HepG2 (cell line): ENCODE results near the gene DNPEP. TPM values are rescaled to one million over a fixed set of nuclear protein-coding genes. Genes with fewer than 3 reads are reported as not detected.
A peak's percentile ranks its signal among the peaks of the same experiment; 100 is the strongest.

Experiments used
- AGO1 ChIP-seq: fragments of 200-400 bp; formaldehyde crosslinking; IDR thresholded peaks from 2 replicates; pipeline ENCODE4 v1.6.1; 2017; ENCODE audit warnings: mild to moderate bottlenecking, low read depth, low read length, moderate library complexity; ENCODE audit not compliant: poor library complexity, severe bottlenecking
- HES4 ChIP-seq: sonication (generic); formaldehyde crosslinking; IDR thresholded peaks from 2 replicates; pipeline ENCODE4 v1.9.0; 2021; ENCODE audit warnings: mild to moderate bottlenecking, missing genetic modification reagents, borderline replicate concordance
- HOXA3 ChIP-seq: sonication (generic); formaldehyde crosslinking; IDR thresholded peaks from 2 replicates; pipeline ENCODE4 v1.5.0; 2020; ENCODE audit warnings: missing genetic modification reagents
- ISX ChIP-seq: sonication (generic); formaldehyde crosslinking; conservative IDR thresholded peaks from 2 replicates; pipeline ENCODE4 v1.5.0; 2020; ENCODE audit warnings: missing genetic modification reagents
- MTA3 ChIP-seq: sonication (generic); formaldehyde crosslinking; IDR thresholded peaks from 2 replicates; pipeline ENCODE4 v1.4.0; 2020; ENCODE audit warnings: missing genetic modification reagents
- ONECUT2 ChIP-seq: sonication (generic); formaldehyde crosslinking; IDR thresholded peaks from 2 replicates; pipeline ENCODE4 v1.4.0; 2020; ENCODE audit warnings: missing genetic modification reagents
- RFX5 ChIP-seq: IDR thresholded peaks from 2 replicates; pipeline ENCODE4 v1.6.1; 2011; ENCODE audit warnings: low read depth, low read length, improper control_type of control experiment
- SMAD1 ChIP-seq: sonication (generic); formaldehyde crosslinking; IDR thresholded peaks from 2 replicates; pipeline ENCODE4 v1.4.0; 2020; ENCODE audit warnings: missing genetic modification reagents, low read depth, mild to moderate bottlenecking, borderline replicate concordance
- SRY ChIP-seq: sonication (generic); formaldehyde crosslinking; IDR thresholded peaks from 2 replicates; pipeline ENCODE4 v1.8.0; 2022; ENCODE audit warnings: mild to moderate bottlenecking, missing genetic modification reagents
- ZFP36L2 ChIP-seq: sonication (generic); formaldehyde crosslinking; IDR thresholded peaks from 2 replicates; pipeline ENCODE4 v1.4.0; 2020; ENCODE audit warnings: missing genetic modification reagents
- ZNF138 ChIP-seq: sonication (generic); formaldehyde crosslinking; IDR thresholded peaks from 2 replicates; pipeline ENCODE4 v1.5.0; 2020; ENCODE audit warnings: mild to moderate bottlenecking, low read depth, missing genetic modification reagents
- ZNF746 ChIP-seq: sonication (generic); formaldehyde crosslinking; IDR thresholded peaks from 2 replicates; pipeline ENCODE4 v1.8.0; 2022; ENCODE audit warnings: mild to moderate bottlenecking, missing genetic modification reagents
- polyA plus RNA-seq, 8 experiments: library from polyadenylated mRNA; depleted of rRNA in 3 of 8; stranded (reverse) in 7 of 8; unstranded in 1 of 8; fragments of >200 nt; fragmentation: Illumina TruSeq in 4 of 8; extraction: Trizol in 4 of 8; gene quantifications; 2 replicates each; pipeline versions ENCODE4 v1.2.1 to v1.2.3, GENCODE V29; 2011 to 2016; ENCODE audit warnings: low read depth in 4 of 8, missing spikeins in 1 of 8, mixed read lengths in 1 of 8; ENCODE audit not compliant: insufficient read depth in 1 of 8
- total RNA-seq, 5 experiments: library from RNA; depleted of rRNA; stranded (reverse); fragments of >200 nt; fragmentation: Illumina TruSeq; extraction: Trizol; gene quantifications; 2 replicates each; pipeline ENCODE4 v1.2.3, GENCODE V29; 2016; ENCODE audit warnings: low read depth in 1 of 5
- TF ChIP-seq, protein P1 (sequence below), 2 experiments: sonication (generic) in 1 of 2; formaldehyde crosslinking in 1 of 2; IDR thresholded peaks; 2 replicates each; pipeline versions ENCODE4 v1.5.1 to v1.6.1; 2011 to 2020; ENCODE audit warnings: borderline replicate concordance in 1 of 2, low read depth in 1 of 2, low read length in 1 of 2, mild to moderate bottlenecking in 1 of 2, missing genetic modification reagents in 1 of 2, moderate library complexity in 1 of 2
- TF ChIP-seq, protein P2 (sequence below): sonication (generic); formaldehyde crosslinking; IDR thresholded peaks from 2 replicates; pipeline ENCODE4 v1.5.0; 2020; ENCODE audit warnings: missing genetic modification reagents, mild to moderate bottlenecking, borderline replicate concordance
- TF ChIP-seq, protein P3 (sequence below): IDR thresholded peaks from 2 replicates; pipeline ENCODE4 v1.6.1; 2016; ENCODE audit warnings: mild to moderate bottlenecking
- TF ChIP-seq, protein P4 (sequence below): sonication (generic); formaldehyde crosslinking; IDR thresholded peaks from 2 replicates; pipeline ENCODE4 v1.4.0; 2020; ENCODE audit warnings: low read depth, mild to moderate bottlenecking, missing genetic modification reagents
- TF ChIP-seq, protein P5 (sequence below): fragments of 450-650 bp; IDR thresholded peaks from 2 replicates; pipeline ENCODE4 v1.6.1; 2017
- TF ChIP-seq, protein P6 (sequence below), 2 experiments: IDR thresholded peaks; 2 replicates each; pipeline ENCODE4 v1.6.1; 2011 to 2012; ENCODE audit warnings: low read length in 2 of 2, borderline replicate concordance in 1 of 2, low read depth in 1 of 2, mild to moderate bottlenecking in 1 of 2, moderate library complexity in 1 of 2

The DNPEP gene
- total and polyA plus RNA-seq, 2 of the 13 experiments (the other 11 are each of a cell fraction or from before 2014, with no cell fraction given) = 104 to 109 TPM

DNA sequence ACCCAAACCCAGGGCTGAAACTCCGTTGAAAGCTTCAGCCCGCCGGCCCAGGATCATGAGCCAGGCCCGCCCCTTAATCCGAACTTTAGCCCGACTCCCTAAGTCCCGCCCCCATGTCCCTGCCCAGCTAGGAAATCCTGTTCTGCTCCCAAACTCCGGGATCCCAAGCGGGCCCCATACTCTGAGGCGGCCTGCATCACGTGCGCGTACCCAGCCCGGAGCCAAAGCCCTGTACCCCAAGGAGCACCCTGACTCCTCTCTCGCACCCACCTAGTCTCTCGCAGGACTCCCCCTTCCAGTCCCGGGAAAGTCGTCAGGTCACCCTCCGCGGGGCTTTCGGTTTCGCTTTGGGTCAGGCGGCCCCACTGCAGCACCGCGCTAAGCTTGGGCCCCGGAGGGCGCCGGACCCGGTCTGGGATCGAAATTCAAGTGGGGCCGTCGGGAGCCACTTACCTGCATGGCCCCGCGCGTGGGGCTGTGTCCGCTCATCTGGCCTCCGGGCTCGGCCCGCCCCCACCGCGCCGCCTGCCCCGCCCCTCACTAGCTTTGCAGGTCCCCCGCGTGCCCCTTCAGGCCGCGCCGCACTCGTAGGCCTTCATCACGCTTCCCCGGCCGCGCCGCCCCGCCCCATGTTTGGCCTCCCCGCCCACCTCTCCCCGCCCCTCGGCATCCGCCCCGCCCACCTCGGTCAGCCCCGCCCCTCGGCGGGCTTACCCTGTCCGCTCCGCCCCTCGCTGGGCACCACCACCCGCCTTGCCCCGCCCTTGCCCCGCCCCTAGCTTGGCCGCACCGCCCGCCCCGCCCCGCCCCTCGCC lies at the start of gene DNPEP (continued):
- TF ChIP-seq, protein P1, sequence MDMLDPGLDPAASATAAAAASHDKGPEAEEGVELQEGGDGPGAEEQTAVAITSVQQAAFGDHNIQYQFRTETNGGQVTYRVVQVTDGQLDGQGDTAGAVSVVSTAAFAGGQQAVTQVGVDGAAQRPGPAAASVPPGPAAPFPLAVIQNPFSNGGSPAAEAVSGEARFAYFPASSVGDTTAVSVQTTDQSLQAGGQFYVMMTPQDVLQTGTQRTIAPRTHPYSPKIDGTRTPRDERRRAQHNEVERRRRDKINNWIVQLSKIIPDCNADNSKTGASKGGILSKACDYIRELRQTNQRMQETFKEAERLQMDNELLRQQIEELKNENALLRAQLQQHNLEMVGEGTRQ (IDR thresholded peaks at IDR 0.05; ENCODE audit: low read depth, low read length) = peak; percentile 15; the same call in 1 of the 2 replicates
- TF ChIP-seq, protein P1 (CRISPR knock-in tag; IDR thresholded peaks at IDR 0.05; ENCODE audit: borderline replicate concordance) = peak; percentile 81
- TF ChIP-seq RFX5 (no peak), HOXA3 (CRISPR knock-in tag) (peak; percentile 54), MTA3 (CRISPR knock-in tag) (no peak), ZFP36L2 (CRISPR knock-in tag) (0 out of 2 replicates have a peak, but pooled peaks have one; percentile 55), ONECUT2 (CRISPR knock-in tag) (no peak), ZNF138 (CRISPR knock-in tag) (no peak), AGO1 (peak; percentile 35), HES4 (no peak), SMAD1 (CRISPR knock-in tag) (no peak), ZNF746 (CRISPR knock-in tag) (peak; percentile 61), SRY (CRISPR knock-in tag) (peak; percentile 67; the same call in 1 of the 2 replicates), ISX (CRISPR knock-in tag) (no peak)
- TF ChIP-seq, protein P2, sequence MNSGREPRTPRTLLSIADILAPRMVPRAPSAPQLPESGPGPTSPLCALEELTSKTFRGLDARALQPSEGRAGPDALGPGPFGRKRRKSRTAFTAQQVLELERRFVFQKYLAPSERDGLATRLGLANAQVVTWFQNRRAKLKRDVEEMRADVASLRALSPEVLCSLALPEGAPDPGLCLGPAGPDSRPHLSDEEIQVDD (CRISPR knock-in tag) = peak; percentile 54; the same call in 1 of the 2 replicates
- TF ChIP-seq, protein P3, sequence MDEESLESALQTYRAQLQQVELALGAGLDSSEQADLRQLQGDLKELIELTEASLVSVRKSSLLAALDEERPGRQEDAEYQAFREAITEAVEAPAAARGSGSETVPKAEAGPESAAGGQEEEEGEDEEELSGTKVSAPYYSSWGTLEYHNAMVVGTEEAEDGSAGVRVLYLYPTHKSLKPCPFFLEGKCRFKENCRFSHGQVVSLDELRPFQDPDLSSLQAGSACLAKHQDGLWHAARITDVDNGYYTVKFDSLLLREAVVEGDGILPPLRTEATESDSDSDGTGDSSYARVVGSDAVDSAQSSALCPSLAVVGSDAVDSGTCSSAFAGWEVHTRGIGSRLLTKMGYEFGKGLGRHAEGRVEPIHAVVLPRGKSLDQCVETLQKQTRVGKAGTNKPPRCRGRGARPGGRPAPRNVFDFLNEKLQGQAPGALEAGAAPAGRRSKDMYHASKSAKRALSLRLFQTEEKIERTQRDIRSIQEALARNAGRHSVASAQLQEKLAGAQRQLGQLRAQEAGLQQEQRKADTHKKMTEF (CRISPR knock-in tag) = peak; percentile 84
- TF ChIP-seq, protein P4, sequence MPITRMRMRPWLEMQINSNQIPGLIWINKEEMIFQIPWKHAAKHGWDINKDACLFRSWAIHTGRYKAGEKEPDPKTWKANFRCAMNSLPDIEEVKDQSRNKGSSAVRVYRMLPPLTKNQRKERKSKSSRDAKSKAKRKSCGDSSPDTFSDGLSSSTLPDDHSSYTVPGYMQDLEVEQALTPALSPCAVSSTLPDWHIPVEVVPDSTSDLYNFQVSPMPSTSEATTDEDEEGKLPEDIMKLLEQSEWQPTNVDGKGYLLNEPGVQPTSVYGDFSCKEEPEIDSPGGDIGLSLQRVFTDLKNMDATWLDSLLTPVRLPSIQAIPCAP = peak; percentile 99
- TF ChIP-seq, protein P5, sequence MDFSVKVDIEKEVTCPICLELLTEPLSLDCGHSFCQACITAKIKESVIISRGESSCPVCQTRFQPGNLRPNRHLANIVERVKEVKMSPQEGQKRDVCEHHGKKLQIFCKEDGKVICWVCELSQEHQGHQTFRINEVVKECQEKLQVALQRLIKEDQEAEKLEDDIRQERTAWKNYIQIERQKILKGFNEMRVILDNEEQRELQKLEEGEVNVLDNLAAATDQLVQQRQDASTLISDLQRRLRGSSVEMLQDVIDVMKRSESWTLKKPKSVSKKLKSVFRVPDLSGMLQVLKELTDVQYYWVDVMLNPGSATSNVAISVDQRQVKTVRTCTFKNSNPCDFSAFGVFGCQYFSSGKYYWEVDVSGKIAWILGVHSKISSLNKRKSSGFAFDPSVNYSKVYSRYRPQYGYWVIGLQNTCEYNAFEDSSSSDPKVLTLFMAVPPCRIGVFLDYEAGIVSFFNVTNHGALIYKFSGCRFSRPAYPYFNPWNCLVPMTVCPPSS = no peak
- TF ChIP-seq, protein P6, sequence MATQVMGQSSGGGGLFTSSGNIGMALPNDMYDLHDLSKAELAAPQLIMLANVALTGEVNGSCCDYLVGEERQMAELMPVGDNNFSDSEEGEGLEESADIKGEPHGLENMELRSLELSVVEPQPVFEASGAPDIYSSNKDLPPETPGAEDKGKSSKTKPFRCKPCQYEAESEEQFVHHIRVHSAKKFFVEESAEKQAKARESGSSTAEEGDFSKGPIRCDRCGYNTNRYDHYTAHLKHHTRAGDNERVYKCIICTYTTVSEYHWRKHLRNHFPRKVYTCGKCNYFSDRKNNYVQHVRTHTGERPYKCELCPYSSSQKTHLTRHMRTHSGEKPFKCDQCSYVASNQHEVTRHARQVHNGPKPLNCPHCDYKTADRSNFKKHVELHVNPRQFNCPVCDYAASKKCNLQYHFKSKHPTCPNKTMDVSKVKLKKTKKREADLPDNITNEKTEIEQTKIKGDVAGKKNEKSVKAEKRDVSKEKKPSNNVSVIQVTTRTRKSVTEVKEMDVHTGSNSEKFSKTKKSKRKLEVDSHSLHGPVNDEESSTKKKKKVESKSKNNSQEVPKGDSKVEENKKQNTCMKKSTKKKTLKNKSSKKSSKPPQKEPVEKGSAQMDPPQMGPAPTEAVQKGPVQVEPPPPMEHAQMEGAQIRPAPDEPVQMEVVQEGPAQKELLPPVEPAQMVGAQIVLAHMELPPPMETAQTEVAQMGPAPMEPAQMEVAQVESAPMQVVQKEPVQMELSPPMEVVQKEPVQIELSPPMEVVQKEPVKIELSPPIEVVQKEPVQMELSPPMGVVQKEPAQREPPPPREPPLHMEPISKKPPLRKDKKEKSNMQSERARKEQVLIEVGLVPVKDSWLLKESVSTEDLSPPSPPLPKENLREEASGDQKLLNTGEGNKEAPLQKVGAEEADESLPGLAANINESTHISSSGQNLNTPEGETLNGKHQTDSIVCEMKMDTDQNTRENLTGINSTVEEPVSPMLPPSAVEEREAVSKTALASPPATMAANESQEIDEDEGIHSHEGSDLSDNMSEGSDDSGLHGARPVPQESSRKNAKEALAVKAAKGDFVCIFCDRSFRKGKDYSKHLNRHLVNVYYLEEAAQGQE (IDR thresholded peaks at IDR 0.05; ENCODE audit: borderline replicate concordance in 1 of 2, low read depth in 1 of 2, low read length in 2 of 2) = no peak; a peak in 1 of 4 replicates
